IPS-15b (cell line): Measurements from ENCODE around the gene KATNA1.
"Not testable (repeated sequence)": the region's sequence is repeated elsewhere in the genome, so short reads cannot be mapped to it uniquely, and the experiment has no call there.

ENCODE experiments used
- H3K27me3 ChIP-seq: one replicate; pipeline ENCODE4 v1.6.1; 2013; ENCODE audit warnings: low read length; ENCODE audit not compliant: control insufficient read depth, insufficient read depth
- H3K36me3 ChIP-seq: one replicate; pipeline ENCODE4 v1.6.1; 2013; ENCODE audit warnings: low read length; ENCODE audit not compliant: control insufficient read depth, insufficient read depth
- H3K4me1 ChIP-seq: one replicate; pipeline ENCODE4 v1.6.1; 2013; ENCODE audit warnings: mild to moderate bottlenecking, low read length; ENCODE audit not compliant: control insufficient read depth, insufficient read depth
- H3K4me3 ChIP-seq: one replicate; pipeline ENCODE4 v1.5.1; 2013; ENCODE audit warnings: low read depth, low read length
- H3K9ac ChIP-seq: one replicate; pipeline ENCODE4 v1.6.1; 2013; ENCODE audit warnings: low read depth, mild to moderate bottlenecking, low read length
- H3K9me3 ChIP-seq: one replicate; pipeline ENCODE4 v1.6.1; 2013; ENCODE audit warnings: mild to moderate bottlenecking, low read length; ENCODE audit not compliant: control insufficient read depth, insufficient read depth

The KATNA1 gene

GRCh38 chr6:149648148-149649145 is at the start of gene KATNA1:
Gene KATNA1 (minus strand): TSS chr6:149648714. CDS start chr6:149638547, 10,167 bp downstream.
- no peaks in the 10 kb centered on the region for H3K9me3 ChIP-seq
- peak within 1 kb of the TSS; percentile 84 for H3K4me3 ChIP-seq
- H3K4me1 ChIP-seq, result no peaks in the 10 kb centered on the region
- H3K36me3 ChIP-seq, result no peaks in the 10 kb centered on the region
- H3K27me3 ChIP-seq, result no peaks in the 10 kb centered on the region
- H3K9ac ChIP-seq, result peak within 1 kb of the TSS; percentile 71

GRCh38 chr6:149698175-149698574 is 49.7 kb upstream of the KATNA1 start:
- H3K4me1 ChIP-seq, result peaks cover 5% of the 10 kb centered on the region
- no peak overlapping the region for H3K9ac ChIP-seq
- no peak overlapping the region for H3K4me3 ChIP-seq
- no peaks in the 10 kb centered on the region for H3K36me3 ChIP-seq
- no peaks in the 10 kb centered on the region for H3K9me3 ChIP-seq
- no peaks in the 10 kb centered on the region for H3K27me3 ChIP-seq

- H3K9me3 ChIP-seq, result no peaks in the 10 kb centered on the region
- H3K9ac ChIP-seq, result no peak overlapping the region
- no peaks in the 10 kb centered on the region for H3K36me3 ChIP-seq
- H3K27me3 ChIP-seq, result no peaks in the 10 kb centered on the region
- peaks cover 2% of the 10 kb centered on the region for H3K4me1 ChIP-seq
- H3K4me3 ChIP-seq, result no peak overlapping the region
Observed at GRCh38 chr6:149696901-149697300, 48.4 kb upstream of the KATNA1 start.

GRCh38 chr6:149694921-149695320 is 46.4 kb upstream of the KATNA1 start:
- no peak overlapping the region for H3K4me3 ChIP-seq
- H3K9me3 ChIP-seq, result no peaks in the 10 kb centered on the region
- H3K4me1 ChIP-seq, result no peaks in the 10 kb centered on the region
- H3K27me3 ChIP-seq, result no peaks in the 10 kb centered on the region
- no peak overlapping the region for H3K9ac ChIP-seq
- H3K36me3 ChIP-seq, result no peaks in the 10 kb centered on the region

GRCh38 chr6:149691201-149691600 is 42.7 kb upstream of the KATNA1 start:
- Histone ChIP-seq H3K4me1 (no peaks in the 10 kb centered on the region), H3K4me3 (no peak overlapping the region), H3K36me3 (no peaks in the 10 kb centered on the region)

GRCh38 chr6:149686230-149686629 is 37.7 kb upstream of the KATNA1 start:
- Histone ChIP-seq H3K27me3 (no peaks in the 10 kb centered on the region), H3K9ac (peak overlapping the region; percentile 16), H3K4me1 (no peaks in the 10 kb centered on the region), H3K36me3 (peaks cover 8% of the 10 kb centered on the region), H3K9me3 (no peaks in the 10 kb centered on the region), H3K4me3 (no peak overlapping the region)

More at GRCh38 chr6:149691201-149691600, 42.7 kb upstream of the KATNA1 start:
- Histone ChIP-seq H3K9me3 (no peaks in the 10 kb centered on the region), H3K9ac (no peak overlapping the region), H3K27me3 (no peaks in the 10 kb centered on the region)

- H3K9ac ChIP-seq, result no peak overlapping the region
- H3K36me3 ChIP-seq, result peaks cover 12% of the 10 kb centered on the region
- H3K4me1 ChIP-seq, result no peaks in the 10 kb centered on the region
- H3K9me3 ChIP-seq, result no peaks in the 10 kb centered on the region
- H3K27me3 ChIP-seq, result no peaks in the 10 kb centered on the region
- H3K4me3 ChIP-seq, result no peak overlapping the region
Observed at GRCh38 chr6:149683256-149683859, 34.8 kb upstream of the KATNA1 start.

GRCh38 chr6:149681845-149682244 is 33.3 kb upstream of the KATNA1 start:
- H3K36me3 ChIP-seq, result peaks cover 12% of the 10 kb centered on the region
- H3K27me3 ChIP-seq, H3K9me3 ChIP-seq, H3K4me1 ChIP-seq, H3K9ac ChIP-seq, H3K4me3 ChIP-seq: not testable (repeated sequence)

- no peak overlapping the region for H3K4me3 ChIP-seq
- peaks cover 12% of the 10 kb centered on the region for H3K36me3 ChIP-seq
- H3K9me3 ChIP-seq, result no peaks in the 10 kb centered on the region
- H3K4me1 ChIP-seq, result no peaks in the 10 kb centered on the region
- no peaks in the 10 kb centered on the region for H3K27me3 ChIP-seq
- no peak overlapping the region for H3K9ac ChIP-seq
Observed at GRCh38 chr6:149681209-149681608, 32.7 kb upstream of the KATNA1 start.

- Histone ChIP-seq H3K27me3 (no peaks in the 10 kb centered on the region), H3K9me3 (no peaks in the 10 kb centered on the region), H3K36me3 (peaks cover 17% of the 10 kb centered on the region)
Observed at GRCh38 chr6:149680503-149680902, 32.0 kb upstream of the KATNA1 start.

GRCh38 chr6:149672265-149672664 is 23.8 kb upstream of the KATNA1 start:
- not testable (repeated sequence) for H3K27me3 ChIP-seq, H3K9me3 ChIP-seq, H3K4me1 ChIP-seq, H3K4me3 ChIP-seq, H3K9ac ChIP-seq
- peaks cover 13% of the 10 kb centered on the region for H3K36me3 ChIP-seq

More at GRCh38 chr6:149680503-149680902, 32.0 kb upstream of the KATNA1 start:
- Histone ChIP-seq H3K4me3 (no peak overlapping the region), H3K9ac (no peak overlapping the region), H3K4me1 (no peaks in the 10 kb centered on the region)

GRCh38 chr6:149660028-149660427 is 11.5 kb upstream of the KATNA1 start:
- no peaks in the 10 kb centered on the region for H3K36me3 ChIP-seq
- H3K27me3 ChIP-seq, result no peaks in the 10 kb centered on the region
- no peak overlapping the region for H3K4me3 ChIP-seq
- no peaks in the 10 kb centered on the region for H3K9me3 ChIP-seq
- no peaks in the 10 kb centered on the region for H3K4me1 ChIP-seq
- no peak overlapping the region for H3K9ac ChIP-seq
